AG04450 (cell line): ENCODE data around the gene MOCS3. TPM values are rescaled to one million over a fixed set of nuclear protein-coding genes. Genes with fewer than 3 reads are reported as not detected.

ENCODE experiments used
- CTCF ChIA-PET: fragments of 300-600, 350-600 bp; formaldehyde crosslinking; extraction: SDS; loops from one replicate; lab custom pipeline; 2022; ENCODE audit warnings: antibody characterized with exemption, inconsistent platforms; lab: Charles Lee
- POLR2A ChIA-PET: fragments of 350-600 bp; formaldehyde crosslinking; extraction: SDS; loops from one replicate; lab custom pipeline; 2021; ENCODE audit warnings: antibody characterized with exemption, inconsistent platforms; lab: Yijun Ruan, JAX
- DNase-seq: peaks from one replicate; pipeline ENCODE4 v3.0.0-alpha.2; 2011; ENCODE audit warnings: low read depth, low spot score
- H3K27ac ChIP-seq: one replicate; pipeline ENCODE4 v1.5.1; 2012; ENCODE audit warnings: low read depth, low read length, control low read depth
- H3K27me3 ChIP-seq: one replicate; pipeline ENCODE4 v1.6.0; 2012; ENCODE audit warnings: low read length; ENCODE audit not compliant: control insufficient read depth, insufficient read depth
- H3K4me3 ChIP-seq: 2 replicates; pipeline ENCODE4 v1.5.1; 2011; ENCODE audit warnings: mild to moderate bottlenecking, low read depth, low read length, control low read depth
- H3K9me3 ChIP-seq: 2 replicates; pipeline ENCODE4 v1.5.1; 2012; ENCODE audit warnings: low read length; ENCODE audit not compliant: control insufficient read depth, insufficient read depth
- CTCF ChIP-seq: IDR thresholded peaks from 2 replicates; pipeline ENCODE4 v1.5.1; 2011; ENCODE audit warnings: low read depth, low read length, control low read depth, inconsistent platforms
- polyA plus RNA-seq: library from polyadenylated mRNA; depleted of rRNA; stranded (reverse); fragments of >200 nt; gene quantifications from 2 replicates; pipeline ENCODE4 v1.2.3, GENCODE V29; 2011

Gene MOCS3
- polyA plus RNA-seq, 1 experiment = 3.8 TPM

- no peak for TF ChIP-seq CTCF
- H3K27ac ChIP-seq = no peak overlapping the region
- DNase-seq = peak; percentile 51
- POLR2A ChIA-PET = interaction anchor here (3.3 kb wide), 1 partner anchor 17 kb away, joined by 13 read pairs; the partner anchor contains the start of gene ADNP
- CTCF ChIA-PET = interaction anchor here (0.6 to 3.3 kb wide), 4 partner anchors 15 to 733 kb away, joined by 4 to 38 read pairs (median 16); partner anchors contain the start of gene BCAS4
- H3K9me3 ChIP-seq = no peaks in the 10 kb centered on the region
- H3K4me3 ChIP-seq = no peak overlapping the region
- H3K27me3 ChIP-seq = no peaks in the 10 kb centered on the region
Measured at GRCh38 chr20:50913690-50914375, 44.8 kb upstream of the MOCS3 start.

- Histone ChIP-seq H3K27ac (no peak overlapping the region), H3K27me3 (no peaks in the 10 kb centered on the region), H3K9me3 (no peaks in the 10 kb centered on the region), H3K4me3 (no peak overlapping the region)
- ChIA-PET CTCF (interaction anchor here (2.5 to 3.3 kb wide), 3 partner anchors 14 to 125 kb away, joined by 11 to 38 read pairs (median 21); partner anchors contain the start of gene BCAS4), POLR2A (interaction anchor here (1.0 to 3.3 kb wide), 2 partner anchors 9 to 16 kb away, joined by 3 to 13 read pairs; partner anchors contain the start of gene ADNP)
- no peak for DNase-seq
- TF ChIP-seq CTCF = no peak
Measured at GRCh38 chr20:50915424-50915823, 43.2 kb upstream of the MOCS3 start.

GRCh38 chr20:50916257-50916656 is 42.4 kb upstream of the MOCS3 start:
- no peak for DNase-seq
- Histone ChIP-seq H3K27ac (peak overlapping the region; percentile 11), H3K27me3 (no peaks in the 10 kb centered on the region), H3K9me3 (no peaks in the 10 kb centered on the region), H3K4me3 (no peak overlapping the region)
- TF ChIP-seq CTCF = no peak
- ChIA-PET POLR2A (interaction anchor here (0.5 to 3.3 kb wide), 3 partner anchors 13 to 116 kb away, joined by 3 to 13 read pairs (median 5); partner anchors contain the start of gene ADNP), CTCF (interaction anchor here (0.5 to 3.3 kb wide), 4 partner anchors 13 to 137 kb away, joined by 3 to 38 read pairs (median 12); partner anchors contain the start of gene BCAS4)

- Histone ChIP-seq H3K4me3 (no peak overlapping the region), H3K27ac (no peak overlapping the region), H3K9me3 (no peaks in the 10 kb centered on the region), H3K27me3 (no peaks in the 10 kb centered on the region)
- DNase-seq = no peak
- no peak for TF ChIP-seq CTCF
- CTCF ChIA-PET = interaction anchor here (0.5 to 3.3 kb wide), 4 partner anchors 12 to 126 kb away, joined by 4 to 38 read pairs (median 12); partner anchors contain the start of genes ADNP and BCAS4
- POLR2A ChIA-PET = interaction anchor here (0.5 kb wide), 1 partner anchor 116 kb away, joined by 5 read pairs; no protein-coding TSS in a partner anchor
Measured at GRCh38 chr20:50916934-50917333, 41.7 kb upstream of the MOCS3 start.
